Measurements from ENCODE around the gene SEPTIN10. TPM values are rescaled to one million over a fixed set of nuclear protein-coding genes. Genes with fewer than 3 reads are reported as not detected.

Gene SEPTIN10
- total and polyA plus RNA-seq, 2 experiments from 2014 or later, result 60.0 to 77.3 TPM

DNA sequence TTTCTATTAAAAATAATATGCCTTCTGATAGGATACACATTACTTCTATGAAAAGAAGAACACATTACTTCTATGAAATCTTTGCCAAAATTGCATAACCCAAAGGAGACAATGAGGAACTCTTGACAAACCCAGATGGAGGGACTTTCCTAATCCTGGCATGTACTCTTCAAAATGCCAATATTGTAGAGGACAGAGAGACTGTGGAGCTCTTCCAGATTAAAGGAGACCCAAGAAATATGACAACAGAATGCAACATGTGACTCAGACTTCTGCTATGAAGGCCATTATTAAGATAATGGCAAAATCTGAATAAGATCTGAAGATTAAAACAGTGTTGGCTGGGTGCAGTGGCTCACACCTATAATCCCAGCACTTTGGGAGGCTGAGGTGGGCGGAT, 22.6 kb upstream of the SEPTIN10 start:
- Histone ChIP-seq H3K4me1 (ENCODE audit: low read depth) (no peaks in the 10 kb centered on the region), H3K9me3 (ENCODE audit: low read depth) (no peaks in the 10 kb centered on the region), H3K27ac (no peak overlapping the region), H3K27me3 (no peaks in the 10 kb centered on the region), H3K36me3 (no peaks in the 10 kb centered on the region), H3K4me3 (no peak overlapping the region)
- TF ChIP-seq, protein P1, sequence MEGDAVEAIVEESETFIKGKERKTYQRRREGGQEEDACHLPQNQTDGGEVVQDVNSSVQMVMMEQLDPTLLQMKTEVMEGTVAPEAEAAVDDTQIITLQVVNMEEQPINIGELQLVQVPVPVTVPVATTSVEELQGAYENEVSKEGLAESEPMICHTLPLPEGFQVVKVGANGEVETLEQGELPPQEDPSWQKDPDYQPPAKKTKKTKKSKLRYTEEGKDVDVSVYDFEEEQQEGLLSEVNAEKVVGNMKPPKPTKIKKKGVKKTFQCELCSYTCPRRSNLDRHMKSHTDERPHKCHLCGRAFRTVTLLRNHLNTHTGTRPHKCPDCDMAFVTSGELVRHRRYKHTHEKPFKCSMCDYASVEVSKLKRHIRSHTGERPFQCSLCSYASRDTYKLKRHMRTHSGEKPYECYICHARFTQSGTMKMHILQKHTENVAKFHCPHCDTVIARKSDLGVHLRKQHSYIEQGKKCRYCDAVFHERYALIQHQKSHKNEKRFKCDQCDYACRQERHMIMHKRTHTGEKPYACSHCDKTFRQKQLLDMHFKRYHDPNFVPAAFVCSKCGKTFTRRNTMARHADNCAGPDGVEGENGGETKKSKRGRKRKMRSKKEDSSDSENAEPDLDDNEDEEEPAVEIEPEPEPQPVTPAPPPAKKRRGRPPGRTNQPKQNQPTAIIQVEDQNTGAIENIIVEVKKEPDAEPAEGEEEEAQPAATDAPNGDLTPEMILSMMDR (IDR thresholded peaks at IDR 0.05; ENCODE audit: low read depth, low read length), result no peak
- peak in 1 of 2 donors; percentile 52 for DNase-seq (ENCODE audit: low read depth in 1 of 2, low spot score in 1 of 2)

DNA sequence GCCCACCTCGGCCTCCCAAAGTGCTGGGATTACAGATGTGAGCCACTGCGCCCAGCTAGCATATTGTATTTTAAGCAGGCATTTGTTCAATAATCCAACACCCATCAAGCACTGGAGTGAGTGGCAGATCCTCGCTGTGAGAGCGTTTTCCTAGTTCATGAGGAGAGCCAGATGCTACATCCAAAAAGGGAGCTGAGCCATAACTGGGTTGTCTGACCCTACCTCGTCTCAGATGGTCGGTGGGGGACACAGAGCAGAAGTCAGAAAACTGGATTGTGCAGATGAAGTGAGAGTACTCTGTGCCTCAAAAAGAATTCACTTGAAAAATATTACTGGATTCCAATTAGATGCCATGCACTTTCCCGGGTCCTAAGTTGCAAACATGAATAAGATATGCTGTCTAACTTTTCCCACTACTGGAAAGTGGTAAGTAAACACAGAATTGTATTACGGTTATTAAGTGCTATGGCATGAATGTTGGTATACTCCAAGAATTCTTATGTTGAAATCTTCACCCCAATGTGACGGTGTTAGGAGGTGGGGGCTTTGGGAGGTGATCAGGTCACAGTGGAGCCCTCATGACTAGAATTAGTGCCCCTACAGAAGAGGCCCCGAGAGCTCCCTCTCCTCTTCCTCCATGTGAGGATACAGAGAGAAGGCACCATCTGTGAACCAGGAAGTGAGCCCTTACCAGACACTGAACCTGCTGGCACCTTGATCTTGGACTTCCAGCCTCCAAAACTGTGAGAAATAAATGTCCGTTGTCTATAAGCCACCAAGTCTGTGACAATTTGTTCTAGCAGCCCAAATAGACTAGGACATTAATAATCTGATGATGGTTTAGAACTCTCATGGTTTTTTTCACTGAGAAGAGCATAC, 21.9 kb upstream of the SEPTIN10 start:
- H3K4me3 ChIP-seq, result no peak overlapping the region
- no peaks in the 10 kb centered on the region for H3K4me1 ChIP-seq (ENCODE audit: low read depth)
- no peak overlapping the region for H3K27ac ChIP-seq
- TF ChIP-seq, protein P1 (IDR thresholded peaks at IDR 0.05; ENCODE audit: low read depth, low read length), result no peak
- H3K36me3 ChIP-seq, result no peaks in the 10 kb centered on the region
- no peaks in the 10 kb centered on the region for H3K9me3 ChIP-seq (ENCODE audit: low read depth)
- no peaks in the 10 kb centered on the region for H3K27me3 ChIP-seq
- no peak for DNase-seq (ENCODE audit: low read depth in 1 of 2, low spot score in 1 of 2)

DNA sequence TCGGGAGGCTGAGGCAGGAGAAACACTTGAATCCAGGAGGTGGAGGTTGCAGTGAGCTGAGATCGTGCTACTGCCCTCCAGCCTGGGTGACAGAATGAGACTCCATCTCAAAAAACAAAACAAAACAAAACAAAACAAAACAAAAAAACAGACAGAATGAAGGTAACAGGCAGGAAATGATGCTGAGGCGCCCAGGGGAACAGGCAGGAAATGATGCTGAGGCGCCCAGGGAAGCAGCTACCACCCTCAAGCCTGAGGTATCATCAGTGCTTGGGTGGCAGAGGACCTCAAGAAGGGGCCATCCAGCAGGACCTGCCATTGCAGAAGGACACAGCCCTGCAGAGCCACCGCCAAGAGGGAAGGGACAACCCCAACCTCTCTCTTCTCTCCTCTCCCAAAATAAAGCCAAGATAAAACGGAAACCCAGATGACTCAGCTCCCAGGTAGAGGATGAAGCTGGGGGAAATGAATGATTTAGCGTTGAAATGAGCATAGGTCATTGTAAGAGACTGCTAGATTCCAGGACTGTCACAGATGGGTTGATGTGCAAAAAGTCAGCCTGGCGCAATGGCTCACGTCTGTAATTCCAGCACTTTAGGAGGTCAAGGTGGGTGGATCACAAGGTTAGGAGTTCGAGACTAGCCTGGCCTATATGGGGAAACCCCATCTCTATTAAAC, 19.7 kb upstream of the SEPTIN10 start:
- H3K9me3 ChIP-seq (ENCODE audit: low read depth), result no peaks in the 10 kb centered on the region
- H3K27ac ChIP-seq, result no peak overlapping the region
- H3K36me3 ChIP-seq, result no peaks in the 10 kb centered on the region
- H3K4me1 ChIP-seq (ENCODE audit: low read depth), result no peaks in the 10 kb centered on the region
- no peak for DNase-seq (ENCODE audit: low read depth in 1 of 2, low spot score in 1 of 2)
- H3K4me3 ChIP-seq, result no peak overlapping the region
- TF ChIP-seq, protein P1 (IDR thresholded peaks at IDR 0.05; ENCODE audit: low read depth, low read length), result no peak
- no peaks in the 10 kb centered on the region for H3K27me3 ChIP-seq

DNA sequence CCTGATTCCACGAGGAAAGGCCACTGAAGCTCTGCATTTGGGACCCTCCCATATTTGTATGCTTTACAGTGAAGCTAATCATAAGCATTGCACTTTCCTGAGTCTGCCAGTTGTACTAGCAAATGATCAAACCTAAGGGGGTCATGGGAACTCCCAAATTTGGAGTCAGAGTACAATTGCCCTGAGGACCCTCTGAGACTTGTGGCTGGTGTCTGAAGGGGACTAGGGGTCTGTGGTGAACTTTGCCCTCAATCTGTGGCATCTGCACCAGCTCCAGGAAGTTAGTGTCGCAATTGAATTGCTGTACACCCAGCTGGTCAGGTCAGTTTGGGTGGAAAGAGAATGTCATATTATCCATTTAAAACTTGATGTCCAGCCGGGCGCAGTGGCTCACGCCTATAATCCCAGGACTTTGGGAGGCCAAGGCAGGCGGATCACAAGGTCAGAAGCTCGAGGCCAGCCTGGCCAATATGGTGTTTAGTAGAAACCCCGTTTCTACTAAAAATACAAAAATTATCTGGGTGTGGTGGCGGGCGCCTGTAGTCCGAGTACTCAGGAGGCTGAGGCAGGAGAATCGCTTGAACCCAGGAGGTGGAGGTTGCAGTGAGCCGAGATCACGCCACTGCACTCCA, 18.5 kb upstream of the SEPTIN10 start:
- H3K4me3 ChIP-seq, result no peak overlapping the region
- no peaks in the 10 kb centered on the region for H3K36me3 ChIP-seq
- no peaks in the 10 kb centered on the region for H3K9me3 ChIP-seq (ENCODE audit: low read depth)
- no peak overlapping the region for H3K27ac ChIP-seq
- DNase-seq (ENCODE audit: low read depth in 1 of 2, low spot score in 1 of 2), result no peak
- no peaks in the 10 kb centered on the region for H3K4me1 ChIP-seq (ENCODE audit: low read depth)
- TF ChIP-seq, protein P1 (IDR thresholded peaks at IDR 0.05; ENCODE audit: low read depth, low read length), result no peak
- H3K27me3 ChIP-seq, result no peaks in the 10 kb centered on the region

DNA sequence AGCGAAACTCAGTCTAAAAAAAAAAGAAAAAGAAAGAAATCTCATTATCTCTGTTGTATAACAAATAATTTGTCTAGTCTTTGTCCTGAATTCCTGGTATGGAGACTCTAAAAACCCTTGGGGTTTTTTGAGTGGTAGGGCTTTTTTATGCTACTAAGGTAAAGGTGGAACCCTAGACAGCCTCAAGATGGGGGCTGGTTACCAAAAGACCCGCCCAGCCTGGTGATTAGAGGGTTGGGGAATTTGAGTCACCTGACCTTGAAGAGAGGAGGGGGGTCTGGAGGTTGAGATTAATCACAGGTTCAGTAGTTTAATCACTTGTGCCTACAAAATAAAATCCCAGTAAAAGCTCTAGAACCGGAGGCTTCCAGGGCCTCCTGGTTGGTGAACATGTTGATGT, 18.0 kb upstream of the SEPTIN10 start:
- H3K4me3 ChIP-seq, result no peak overlapping the region
- no peaks in the 10 kb centered on the region for H3K27me3 ChIP-seq
- no peak for DNase-seq (ENCODE audit: low read depth in 1 of 2, low spot score in 1 of 2)
- no peaks in the 10 kb centered on the region for H3K9me3 ChIP-seq (ENCODE audit: low read depth)
- no peaks in the 10 kb centered on the region for H3K36me3 ChIP-seq
- H3K4me1 ChIP-seq (ENCODE audit: low read depth), result no peaks in the 10 kb centered on the region
- TF ChIP-seq, protein P1 (IDR thresholded peaks at IDR 0.05; ENCODE audit: low read depth, low read length), result no peak
- no peak overlapping the region for H3K27ac ChIP-seq

Data from cardiac muscle cell (in vitro differentiated cells and primary cell).